ENCODE data around the gene SLC16A13. TPM values are rescaled to one million over a fixed set of nuclear protein-coding genes. Genes with fewer than 3 reads are reported as not detected.

The SLC16A13 gene
- total RNA-seq, 4 donors from 2014 or later, result 1.2 to 6.7 (median 4.1) TPM

- no peaks in the 10 kb centered on the region for H3K4me1 ChIP-seq
- intact Hi-C loops (cut with DNase I), result no loop called here
- H3K4me3 ChIP-seq (replicated peaks in 1 of 3), result no peak overlapping the region
- no peaks in the 10 kb centered on the region for H3K36me3 ChIP-seq
- H3K9me3 ChIP-seq, result no peaks in the 10 kb centered on the region
- TF ChIP-seq CTCF (IDR thresholded peaks at IDR 0.05) (no peak), POLR2A (IDR thresholded peaks at IDR 0.05) (no peak)
- H3K27me3 ChIP-seq, result no peaks in the 10 kb centered on the region
- WGBS, 2 donors, result 88 to 92% methylated on average over 2 of the region's 2 CpGs
- no peak for DNase-seq
- no peak overlapping the region for H3K27ac ChIP-seq
Measured at GRCh38 chr17:7072406-7072805, 36.6 kb downstream of the SLC16A13 start.

GRCh38 chr17:7074931-7075330 lies 39.1 kb downstream of the SLC16A13 start:
- DNase-seq, result no peak
- H3K27me3 ChIP-seq, result no peaks in the 10 kb centered on the region
- 82 to 89% methylated on average over 14 of the region's 14 CpGs for WGBS, 2 donors
- no peaks in the 10 kb centered on the region for H3K36me3 ChIP-seq
- no peak for TF ChIP-seq POLR2A (IDR thresholded peaks at IDR 0.05)
- no peaks in the 10 kb centered on the region for H3K4me1 ChIP-seq
- H3K27ac ChIP-seq, result no peak overlapping the region
- intact Hi-C loops (cut with DNase I), result no loop called here
- no peak overlapping the region for H3K4me3 ChIP-seq (replicated peaks in 1 of 3)
- H3K9me3 ChIP-seq, result no peaks in the 10 kb centered on the region

DNA sequence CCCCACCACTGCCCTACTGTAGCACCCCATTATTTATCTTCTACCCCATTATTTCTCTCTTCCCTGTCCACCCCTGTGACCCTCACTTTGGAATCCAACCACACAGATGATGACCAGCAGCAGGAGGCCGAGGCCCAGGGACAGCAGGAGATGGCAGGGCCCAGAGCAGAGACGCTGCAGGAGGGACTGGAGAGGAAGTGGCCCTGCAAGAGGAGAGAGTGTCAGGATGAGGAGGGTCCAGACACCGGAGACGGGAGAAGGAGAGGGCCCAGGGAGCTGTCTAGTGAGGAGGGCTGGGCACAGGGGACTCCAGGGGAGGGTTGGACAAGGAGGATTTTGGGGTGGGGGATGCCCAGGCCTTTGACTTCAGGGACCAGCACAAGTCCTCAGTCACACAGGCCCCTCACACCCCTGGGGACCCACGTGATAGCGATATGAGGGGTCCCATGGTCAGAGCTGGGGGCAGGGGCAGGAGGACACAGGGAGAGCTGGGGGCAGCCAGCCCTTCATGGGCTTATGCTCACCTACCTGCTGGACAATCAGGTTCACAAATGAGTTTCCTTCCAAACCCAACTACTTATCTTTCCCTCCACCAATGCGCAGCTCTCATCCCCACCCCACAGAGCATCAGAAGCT lies 42.2 kb downstream of the SLC16A13 start:
- Histone ChIP-seq H3K36me3 (no peaks in the 10 kb centered on the region), H3K9me3 (no peaks in the 10 kb centered on the region), H3K4me3 (replicated peaks in 1 of 3) (no peak overlapping the region), H3K27me3 (no peaks in the 10 kb centered on the region), H3K4me1 (no peaks in the 10 kb centered on the region), H3K27ac (no peak overlapping the region)
- no peak for DNase-seq
- intact Hi-C loops (cut with DNase I), result no loop called here
- TF ChIP-seq CTCF (IDR thresholded peaks at IDR 0.05), result no peak
- TF ChIP-seq POLR2A (IDR thresholded peaks at IDR 0.05), result no peak
- WGBS, 2 donors, result 81 to 89% methylated on average over 7 of the region's 7 CpGs

- TF ChIP-seq POLR2A (IDR thresholded peaks at IDR 0.05) (no peak), CTCF (IDR thresholded peaks at IDR 0.05) (no peak)
- Histone ChIP-seq H3K4me3 (replicated peaks in 1 of 3) (no peak overlapping the region), H3K9me3 (no peaks in the 10 kb centered on the region), H3K36me3 (no peaks in the 10 kb centered on the region), H3K27me3 (no peaks in the 10 kb centered on the region), H3K27ac (no peak overlapping the region), H3K4me1 (no peaks in the 10 kb centered on the region)
- 87 to 90% methylated on average over 10 of the region's 10 CpGs for WGBS, 2 donors
- DNase-seq, result no peak
- intact Hi-C loops (cut with DNase I), result no loop called here
Measured at GRCh38 chr17:7078711-7079110, 42.9 kb downstream of the SLC16A13 start.

DNA sequence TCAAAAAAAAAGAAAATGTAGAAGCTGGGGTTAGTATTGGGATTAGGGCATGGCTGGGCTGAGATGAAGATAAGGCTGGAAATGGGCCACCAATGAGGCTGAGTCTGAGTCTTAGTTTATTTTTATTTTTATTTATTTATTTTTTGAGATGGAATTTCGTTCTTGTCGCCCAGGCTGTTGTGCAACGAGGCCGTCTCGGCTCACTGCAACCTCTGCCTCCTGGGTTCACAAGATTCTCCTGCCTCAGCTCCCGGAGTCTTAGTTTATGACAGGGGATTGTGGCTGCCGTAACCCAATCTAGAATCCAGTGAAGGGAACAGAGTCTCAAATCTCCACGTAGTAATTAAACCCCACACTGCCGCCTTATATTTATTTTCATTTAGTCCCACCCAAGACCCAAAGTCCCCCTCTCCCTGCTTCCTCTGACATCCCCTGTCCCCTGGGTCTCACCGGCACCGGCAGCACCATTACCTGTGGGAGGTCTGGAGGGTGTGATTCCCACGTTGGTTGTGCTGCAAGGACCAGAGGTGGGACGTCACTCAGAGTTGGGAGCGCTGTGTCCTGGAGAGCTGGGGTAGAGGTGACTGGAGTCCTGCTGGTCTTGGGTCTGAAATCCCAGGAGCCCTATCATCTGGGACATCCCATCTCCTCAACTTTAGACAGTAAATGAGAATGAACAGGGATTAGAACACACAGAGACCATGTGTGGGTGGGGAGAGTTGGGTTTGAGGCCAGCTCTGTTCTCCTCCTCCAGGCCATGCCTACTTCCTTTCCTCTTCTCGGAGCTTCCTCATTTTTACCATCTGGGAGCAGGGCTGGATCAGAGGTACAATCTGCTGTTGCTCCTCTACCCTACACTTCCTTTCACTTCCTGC lies 44.0 kb downstream of the SLC16A13 start, which contains the start of gene CLEC10A:
Gene CLEC10A (minus strand): TSS at position 671 of the 875 bp plus-strand sequence. CDS start 1,439 bp downstream, outside the sequence.
- no peak for TF ChIP-seq POLR2A (IDR thresholded peaks at IDR 0.05)
- TF ChIP-seq CTCF (IDR thresholded peaks at IDR 0.05), result no peak
- no peak within 1 kb of the TSS for H3K4me3 ChIP-seq (replicated peaks in 1 of 3)
- H3K27me3 ChIP-seq, result no peaks in the 10 kb centered on the region
- 66 to 73% methylated on average over 15 of the region's 15 CpGs for WGBS, 2 donors
- no peak for DNase-seq
- no peaks in the 10 kb centered on the region for H3K36me3 ChIP-seq
- no peak within 1 kb of the TSS for H3K27ac ChIP-seq
- intact Hi-C loops (cut with DNase I), result no loop called here
- H3K9me3 ChIP-seq, result no peaks in the 10 kb centered on the region
- H3K4me1 ChIP-seq, result no peaks in the 10 kb centered on the region

All from thyroid gland (tissue), 4 donors.